Epithelial cell of esophagus (primary cell): ENCODE data around the gene PIK3C3.
"Not testable (repeated sequence)": the region's sequence is repeated elsewhere in the genome, so short reads cannot be mapped to it uniquely, and the experiment has no call there.

Experiments used
- DNase-seq: peaks from one replicate; pipeline ENCODE4 v3.0.0; 2010; ENCODE audit warnings: low read depth
- H3K4me3 ChIP-seq: 2 replicates; pipeline ENCODE4 v1.5.1; 2011; ENCODE audit warnings: mild to moderate bottlenecking, low read length, control low read depth
- CTCF ChIP-seq: IDR thresholded peaks from 2 replicates; pipeline ENCODE4 v1.5.1; 2011; ENCODE audit warnings: low read depth, mild to moderate bottlenecking, low read length, control low read depth, inconsistent platforms; ENCODE audit not compliant: insufficient read depth; ENCODE audit errors: missing control alignments

The PIK3C3 gene

GRCh38 chr18:42045346-42045745, 90.3 kb downstream of the PIK3C3 start:
- DNase-seq: peak; percentile 23
- H3K4me3 ChIP-seq: no peak overlapping the region
- no peak for TF ChIP-seq CTCF

- no peak overlapping the region for H3K4me3 ChIP-seq
- TF ChIP-seq CTCF: no peak
- DNase-seq: peak; percentile 45
Measured at GRCh38 chr18:42047721-42048120, 92.7 kb downstream of the PIK3C3 start.

GRCh38 chr18:42048158-42048557, 93.1 kb downstream of the PIK3C3 start:
- H3K4me3 ChIP-seq: no peak overlapping the region
- no peak for TF ChIP-seq CTCF
- peak; percentile 95 for DNase-seq

GRCh38 chr18:42049536-42049935, 94.5 kb downstream of the PIK3C3 start:
- not testable (repeated sequence) for H3K4me3 ChIP-seq, DNase-seq

GRCh38 chr18:42051411-42051810, 96.4 kb downstream of the PIK3C3 start:
- peak; percentile 59 for DNase-seq
- no peak for TF ChIP-seq CTCF

GRCh38 chr18:42052122-42052708, 97.2 kb downstream of the PIK3C3 start:
- peak; percentile 16 for TF ChIP-seq CTCF
- H3K4me3 ChIP-seq: no peak overlapping the region
- no peak for DNase-seq

More at GRCh38 chr18:42051411-42051810, 96.4 kb downstream of the PIK3C3 start:
- no peak overlapping the region for H3K4me3 ChIP-seq

- TF ChIP-seq CTCF: peak; percentile 87
- peak; percentile 65 for DNase-seq
- no peak overlapping the region for H3K4me3 ChIP-seq
Measured at GRCh38 chr18:42053188-42053781, 98.3 kb downstream of the PIK3C3 start.

- H3K4me3 ChIP-seq: no peak overlapping the region
- TF ChIP-seq CTCF: no peak
- DNase-seq: peak; percentile 33
Measured at GRCh38 chr18:42064109-42064508, 109.1 kb downstream of the PIK3C3 start.
